Loucy (cell line): ENCODE data around the gene SWI5.

Experiments used
- H2AFZ ChIP-seq: fragments of 200-600 bp; sonication (generic); 2 replicates; pipeline ENCODE4 v1.6.0; 2016; ENCODE audit warnings: antibody characterized with exemption, mild to moderate bottlenecking, low read length, moderate library complexity
- H3F3A ChIP-seq: fragments of 200-600 bp; 2 replicates; pipeline ENCODE4 v1.6.0; 2016; ENCODE audit warnings: antibody characterized with exemption, low read depth, mild to moderate bottlenecking
- H3K27me3 ChIP-seq: fragments of 200-600 bp; sonication (generic); 2 replicates; pipeline ENCODE4 v1.6.1; 2014; ENCODE audit warnings: low read length, mild to moderate bottlenecking; ENCODE audit not compliant: insufficient read depth, poor library complexity, severe bottlenecking
- H3K36me3 ChIP-seq: fragments of 200-600 bp; sonication (generic); 2 replicates; pipeline ENCODE4 v1.6.1; 2016; ENCODE audit warnings: low read length; ENCODE audit not compliant: insufficient read depth
- H3K4me1 ChIP-seq: fragments of 200-600 bp; sonication (generic); 2 replicates; pipeline ENCODE4 v1.5.1; 2014; ENCODE audit warnings: low read length, mild to moderate bottlenecking; ENCODE audit not compliant: insufficient read depth, poor library complexity, severe bottlenecking
- H3K4me2 ChIP-seq: fragments of 200-600 bp; sonication (generic); 2 replicates; pipeline ENCODE4 v1.6.0; 2014; ENCODE audit warnings: antibody characterized with exemption, low read length, low read depth, mild to moderate bottlenecking; ENCODE audit not compliant: poor library complexity, severe bottlenecking
- H3K4me3 ChIP-seq: fragments of 200-600 bp; sonication (generic); 2 replicates; pipeline ENCODE4 v1.5.1; 2014; ENCODE audit warnings: low read length, mild to moderate bottlenecking, mixed read lengths; ENCODE audit not compliant: poor library complexity, severe bottlenecking
- H3K79me2 ChIP-seq: fragments of 200-600 bp; sonication (generic); 2 replicates; pipeline ENCODE4 v1.6.1; 2014; ENCODE audit warnings: low read length; ENCODE audit not compliant: insufficient read depth
- H3K9ac ChIP-seq: fragments of 200-600 bp; sonication (generic); 2 replicates; pipeline ENCODE4 v1.6.0; 2014; ENCODE audit warnings: mild to moderate bottlenecking, low read depth, low read length, moderate library complexity; ENCODE audit not compliant: poor library complexity, severe bottlenecking
- H3K9me2 ChIP-seq: fragments of 200-600 bp; sonication (generic); replicated peaks from 2 replicates; pipeline ENCODE4 v1.6.1; 2016; ENCODE audit warnings: low read depth, low read length, mixed read lengths
- H3K9me3 ChIP-seq: fragments of 200-600 bp; sonication (generic); 2 replicates; pipeline ENCODE4 v1.6.1; 2014; ENCODE audit warnings: mild to moderate bottlenecking, antibody characterized with exemption, low read length, low read depth; ENCODE audit not compliant: insufficient read depth
- H4K20me1 ChIP-seq: fragments of 200-600 bp; sonication (generic); 2 replicates; pipeline ENCODE4 v1.6.0; 2014; ENCODE audit warnings: antibody characterized with exemption, low read length, mild to moderate bottlenecking; ENCODE audit not compliant: insufficient read depth, poor library complexity, severe bottlenecking
- EZH2phosphoT487 ChIP-seq: fragments of 200-600 bp; IDR thresholded peaks from 2 replicates; pipeline ENCODE4 v1.6.1; 2018; ENCODE audit warnings: antibody characterized with exemption, mild to moderate bottlenecking, moderate library complexity, borderline replicate concordance
- TF ChIP-seq, protein P1 (sequence below): fragments of 200-600 bp; sonication (generic); conservative IDR thresholded peaks from 2 replicates; pipeline ENCODE4 v1.5.1; 2014; ENCODE audit warnings: mild to moderate bottlenecking, antibody characterized with exemption, low read length

SWI5 gene

DNA sequence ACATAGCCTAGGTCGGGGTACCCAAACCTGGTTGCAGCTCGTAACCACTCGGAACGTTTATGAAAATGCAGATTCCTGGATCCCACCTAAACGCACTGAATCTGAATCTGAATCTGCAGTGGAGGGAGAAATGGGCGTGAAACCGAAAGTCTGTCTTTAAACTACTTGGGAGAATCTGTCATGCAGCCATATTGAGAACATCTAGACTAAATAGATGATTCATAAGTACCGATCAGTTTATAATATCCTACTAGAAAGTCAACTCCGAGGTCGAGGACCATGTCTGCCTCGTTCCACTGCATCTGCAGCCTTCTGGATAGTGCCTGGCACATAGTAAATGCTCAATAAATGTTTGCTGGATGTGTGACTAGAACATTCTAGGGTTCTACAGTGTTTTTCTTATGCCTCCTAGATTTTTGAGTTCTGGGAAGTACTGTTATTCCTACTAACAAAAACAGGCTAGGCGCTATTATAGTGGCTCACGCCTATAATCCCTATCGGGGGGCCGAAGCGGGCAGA is 47.2 kb downstream of the SWI5 start:
- Histone ChIP-seq H3K36me3 (no peaks in the 10 kb centered on the region), H2AFZ (peak overlapping the region; percentile 96)
- TF ChIP-seq, protein P1, sequence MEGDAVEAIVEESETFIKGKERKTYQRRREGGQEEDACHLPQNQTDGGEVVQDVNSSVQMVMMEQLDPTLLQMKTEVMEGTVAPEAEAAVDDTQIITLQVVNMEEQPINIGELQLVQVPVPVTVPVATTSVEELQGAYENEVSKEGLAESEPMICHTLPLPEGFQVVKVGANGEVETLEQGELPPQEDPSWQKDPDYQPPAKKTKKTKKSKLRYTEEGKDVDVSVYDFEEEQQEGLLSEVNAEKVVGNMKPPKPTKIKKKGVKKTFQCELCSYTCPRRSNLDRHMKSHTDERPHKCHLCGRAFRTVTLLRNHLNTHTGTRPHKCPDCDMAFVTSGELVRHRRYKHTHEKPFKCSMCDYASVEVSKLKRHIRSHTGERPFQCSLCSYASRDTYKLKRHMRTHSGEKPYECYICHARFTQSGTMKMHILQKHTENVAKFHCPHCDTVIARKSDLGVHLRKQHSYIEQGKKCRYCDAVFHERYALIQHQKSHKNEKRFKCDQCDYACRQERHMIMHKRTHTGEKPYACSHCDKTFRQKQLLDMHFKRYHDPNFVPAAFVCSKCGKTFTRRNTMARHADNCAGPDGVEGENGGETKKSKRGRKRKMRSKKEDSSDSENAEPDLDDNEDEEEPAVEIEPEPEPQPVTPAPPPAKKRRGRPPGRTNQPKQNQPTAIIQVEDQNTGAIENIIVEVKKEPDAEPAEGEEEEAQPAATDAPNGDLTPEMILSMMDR = no peak
- no peak for TF ChIP-seq EZH2phosphoT487

DNA sequence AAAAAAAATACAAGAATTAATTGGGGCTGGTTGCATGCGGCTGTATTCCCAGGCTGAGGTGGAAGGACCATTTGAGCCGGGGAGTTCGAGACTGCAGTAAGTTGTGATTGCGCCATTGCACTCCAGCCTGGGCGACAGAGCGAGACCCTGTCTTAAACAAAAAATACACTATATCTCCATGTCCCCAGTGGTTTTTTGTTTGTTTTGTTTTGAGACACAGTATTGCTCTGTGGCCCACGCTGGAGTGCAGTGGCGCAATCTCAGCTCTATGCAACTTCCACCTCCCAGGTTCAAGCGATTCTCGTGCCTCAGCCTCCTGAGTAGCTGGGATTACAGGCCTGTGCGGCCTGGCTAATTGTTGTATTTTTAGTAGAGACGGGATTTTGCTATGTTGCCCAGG is 47.7 kb downstream of the SWI5 start:
- H3K4me3 ChIP-seq = peak overlapping the region; percentile 95
- no peaks in the 10 kb centered on the region for H3K9me2 ChIP-seq
- no peaks in the 10 kb centered on the region for H3F3A ChIP-seq
- H3K36me3 ChIP-seq = no peaks in the 10 kb centered on the region
- peak overlapping the region; percentile 93 for H3K4me2 ChIP-seq
- TF ChIP-seq, protein P1 = no peak
- H3K9me3 ChIP-seq = no peaks in the 10 kb centered on the region
- peak overlapping the region; percentile 86 for H3K9ac ChIP-seq
- H3K79me2 ChIP-seq = peaks cover 38% of the 10 kb centered on the region
- H2AFZ ChIP-seq = no peak overlapping the region
- no peaks in the 10 kb centered on the region for H3K27me3 ChIP-seq
- peaks cover 7% of the 10 kb centered on the region for H4K20me1 ChIP-seq
- H3K4me1 ChIP-seq = peaks cover 8% of the 10 kb centered on the region

More for the DNA sequence above, 47.2 kb downstream of the SWI5 start:
- Histone ChIP-seq H4K20me1 (peaks cover 7% of the 10 kb centered on the region), H3K27me3 (no peaks in the 10 kb centered on the region), H3F3A (no peaks in the 10 kb centered on the region), H3K4me2 (peak overlapping the region; percentile 93), H3K4me3 (peak overlapping the region; percentile 95), H3K9me3 (no peaks in the 10 kb centered on the region), H3K79me2 (peaks cover 38% of the 10 kb centered on the region), H3K9ac (peak overlapping the region; percentile 86), H3K4me1 (peaks cover 8% of the 10 kb centered on the region), H3K9me2 (no peaks in the 10 kb centered on the region)

DNA sequence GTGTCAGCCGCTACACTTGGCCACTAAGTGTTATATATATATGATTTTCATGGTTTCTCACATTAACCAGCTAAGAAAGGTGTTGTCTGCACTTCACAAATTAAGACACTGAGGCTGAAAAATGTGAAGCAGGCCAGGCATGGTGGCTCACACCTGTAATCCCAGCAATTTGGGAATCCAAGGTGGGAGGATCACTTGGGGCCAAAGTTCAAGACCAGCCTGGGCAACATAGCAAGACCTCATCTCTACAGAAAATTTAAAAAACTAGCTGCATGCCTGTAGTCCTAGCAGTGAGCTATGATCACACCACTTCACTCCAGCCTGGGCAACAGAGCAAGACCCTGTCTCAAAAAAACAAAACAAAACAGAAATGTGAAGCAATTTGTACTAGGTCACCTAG is 48.3 kb downstream of the SWI5 start:
- Histone ChIP-seq H3K27me3 (no peaks in the 10 kb centered on the region), H3F3A (no peaks in the 10 kb centered on the region), H3K9me2 (no peaks in the 10 kb centered on the region), H2AFZ (no peak overlapping the region), H3K4me1 (peaks cover 8% of the 10 kb centered on the region), H3K4me3 (no peak overlapping the region), H3K9me3 (no peaks in the 10 kb centered on the region), H4K20me1 (peaks cover 7% of the 10 kb centered on the region), H3K36me3 (no peaks in the 10 kb centered on the region), H3K9ac (no peak overlapping the region), H3K4me2 (peak overlapping the region; percentile 93), H3K79me2 (peaks cover 38% of the 10 kb centered on the region)
- no peak for TF ChIP-seq EZH2phosphoT487
- TF ChIP-seq, protein P1 = no peak
